ELR (cell line): ENCODE results near the gene SLC7A7.
"Not testable (repeated sequence)": the region's sequence is repeated elsewhere in the genome, so short reads cannot be mapped to it uniquely, and the experiment has no call there.

Source experiments
- DNase-seq: peaks from one replicate; pipeline ENCODE4 v3.0.0-alpha.2; 2015; ENCODE audit warnings: low read depth

SLC7A7 gene

DNA sequence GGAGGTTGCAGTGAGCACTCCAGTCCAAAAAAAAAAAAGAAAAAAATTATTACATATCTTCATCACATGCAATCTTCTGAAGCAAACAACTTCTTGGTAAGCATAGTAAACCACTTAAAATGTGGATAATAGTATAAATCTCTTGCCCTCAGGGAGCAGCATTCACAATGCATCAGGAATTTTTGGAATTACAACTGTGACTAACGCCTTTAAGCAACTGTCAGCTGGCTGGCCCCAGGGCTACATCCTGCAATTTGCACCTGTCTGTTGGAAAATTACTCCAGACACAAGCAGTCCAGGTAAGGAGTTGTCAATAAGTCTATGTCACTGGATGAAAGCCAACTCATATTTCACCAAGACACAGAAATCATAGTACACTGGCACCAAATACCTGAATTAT is 5.5 kb upstream of the SLC7A7 start:
- DNase-seq, result peak; percentile 72

DNA sequence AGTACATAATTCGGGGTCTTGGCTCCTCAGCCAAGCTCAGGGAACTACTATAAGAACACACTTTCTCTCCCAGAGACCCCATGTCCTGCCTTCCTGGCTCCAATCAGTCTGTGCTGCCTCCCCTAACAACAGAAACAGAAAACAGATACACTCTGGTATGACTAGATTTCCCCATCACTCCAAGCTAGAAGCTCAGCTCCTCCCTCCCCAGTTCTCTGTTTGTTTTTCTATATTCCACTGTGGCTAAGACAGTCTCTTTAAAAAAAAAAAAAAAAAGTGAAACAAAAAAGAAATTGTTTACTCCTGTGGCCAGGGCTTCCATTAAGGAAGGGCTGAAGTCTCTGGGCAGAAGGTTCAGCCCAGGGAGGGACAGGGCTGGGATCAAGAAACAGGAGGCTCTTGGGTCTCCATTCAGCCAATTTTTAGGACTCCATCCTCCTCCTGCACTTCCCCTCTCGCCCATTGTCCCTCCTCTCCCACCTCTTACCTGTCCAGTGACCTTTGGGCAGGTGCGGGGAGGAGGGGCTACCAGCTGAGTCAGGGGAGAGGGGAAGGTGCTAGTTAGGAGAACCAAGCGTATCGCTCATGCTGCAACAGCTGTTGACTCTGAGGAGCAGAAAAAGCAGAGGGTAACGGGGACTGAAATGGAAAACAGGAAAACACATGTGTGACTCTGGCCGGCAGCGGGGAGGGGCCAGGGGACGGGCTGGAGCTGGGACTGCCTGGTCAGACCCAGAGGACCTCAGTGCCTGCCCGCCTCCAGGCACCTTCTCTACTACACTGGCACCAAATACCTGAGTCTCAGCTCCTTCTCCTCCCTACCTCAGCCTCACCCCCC is 4.1 kb upstream of the SLC7A7 start:
- DNase-seq, result peak; percentile 54

DNA sequence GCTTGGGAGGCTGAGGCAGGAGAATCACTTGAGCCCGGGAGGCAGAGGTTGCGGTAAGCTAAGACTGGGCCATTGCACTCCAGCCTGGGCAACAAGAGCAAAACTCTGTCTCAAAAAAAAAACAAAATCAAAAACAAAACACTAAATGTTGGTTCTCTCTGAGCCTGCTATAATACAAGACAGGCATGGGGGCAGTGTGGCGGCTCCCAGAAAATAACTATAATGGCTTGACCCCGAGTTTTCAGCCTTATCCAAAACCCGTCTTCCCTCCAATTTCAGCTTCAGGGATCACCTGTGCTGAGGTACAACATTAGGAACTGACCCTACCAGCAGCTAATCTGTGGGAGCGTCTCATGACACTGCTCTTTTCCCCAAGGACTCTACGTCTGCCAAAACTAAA is 862 bp downstream of the SLC7A7 start:
- no peak for DNase-seq

DNA sequence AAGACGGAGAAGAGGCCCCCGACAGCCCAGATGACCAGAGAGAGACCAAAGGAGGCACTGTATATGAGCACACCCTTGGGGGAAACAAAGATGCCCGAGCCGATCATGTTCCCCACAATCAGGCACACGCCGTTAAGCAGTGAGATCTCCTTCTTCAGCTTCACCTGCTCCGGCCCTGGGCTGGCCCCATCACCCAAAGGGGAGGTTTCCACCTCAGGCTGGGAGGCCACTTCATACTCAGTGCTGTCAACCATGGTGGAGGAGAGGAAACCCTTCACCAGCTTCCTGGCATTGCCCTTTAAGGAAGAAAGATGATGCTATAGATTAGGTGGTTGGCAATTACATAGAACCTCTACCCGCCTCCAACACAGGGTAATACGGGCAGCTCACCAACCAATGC is 2.1 kb downstream of the SLC7A7 start:
- DNase-seq, result no peak

DNA sequence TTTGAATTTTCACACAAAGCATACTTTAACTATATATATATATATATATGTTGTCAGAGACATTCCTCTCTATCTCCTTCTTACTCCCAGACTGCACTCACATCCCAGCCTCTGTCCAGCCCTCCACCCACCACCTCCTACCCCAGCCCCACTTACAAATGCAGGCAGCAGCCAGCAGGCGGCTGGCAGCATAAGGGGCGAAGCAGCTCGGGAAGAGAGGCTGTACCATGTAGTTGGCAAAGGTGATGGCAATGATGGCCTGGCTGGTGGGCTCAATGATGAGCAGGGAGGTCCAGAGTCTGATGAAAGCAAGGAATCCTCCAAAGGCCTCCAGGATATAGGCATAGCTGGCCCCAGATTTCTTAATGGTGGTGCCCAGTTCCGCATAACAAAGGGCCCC is 2.5 kb downstream of the SLC7A7 start:
- DNase-seq, result no peak

DNA sequence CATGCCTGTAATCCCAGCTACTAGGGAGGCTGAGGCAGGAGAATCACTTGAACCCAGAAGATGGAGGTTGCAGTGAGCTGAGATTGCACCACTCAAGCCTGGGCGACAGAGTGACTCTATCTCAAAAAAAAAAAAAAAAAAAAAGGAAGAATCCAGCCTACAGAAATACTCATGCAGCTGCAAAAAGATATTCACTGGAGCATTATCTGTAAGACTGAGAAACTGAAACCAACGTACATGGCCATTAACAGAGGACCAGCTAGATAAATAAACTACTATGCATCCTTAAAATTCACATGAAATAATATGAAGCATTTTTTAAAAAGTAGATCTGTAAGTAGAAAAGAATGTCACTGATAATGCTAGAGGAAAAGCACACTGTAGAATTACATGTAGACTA is 3.5 kb downstream of the SLC7A7 start:
- no peak for DNase-seq

DNA sequence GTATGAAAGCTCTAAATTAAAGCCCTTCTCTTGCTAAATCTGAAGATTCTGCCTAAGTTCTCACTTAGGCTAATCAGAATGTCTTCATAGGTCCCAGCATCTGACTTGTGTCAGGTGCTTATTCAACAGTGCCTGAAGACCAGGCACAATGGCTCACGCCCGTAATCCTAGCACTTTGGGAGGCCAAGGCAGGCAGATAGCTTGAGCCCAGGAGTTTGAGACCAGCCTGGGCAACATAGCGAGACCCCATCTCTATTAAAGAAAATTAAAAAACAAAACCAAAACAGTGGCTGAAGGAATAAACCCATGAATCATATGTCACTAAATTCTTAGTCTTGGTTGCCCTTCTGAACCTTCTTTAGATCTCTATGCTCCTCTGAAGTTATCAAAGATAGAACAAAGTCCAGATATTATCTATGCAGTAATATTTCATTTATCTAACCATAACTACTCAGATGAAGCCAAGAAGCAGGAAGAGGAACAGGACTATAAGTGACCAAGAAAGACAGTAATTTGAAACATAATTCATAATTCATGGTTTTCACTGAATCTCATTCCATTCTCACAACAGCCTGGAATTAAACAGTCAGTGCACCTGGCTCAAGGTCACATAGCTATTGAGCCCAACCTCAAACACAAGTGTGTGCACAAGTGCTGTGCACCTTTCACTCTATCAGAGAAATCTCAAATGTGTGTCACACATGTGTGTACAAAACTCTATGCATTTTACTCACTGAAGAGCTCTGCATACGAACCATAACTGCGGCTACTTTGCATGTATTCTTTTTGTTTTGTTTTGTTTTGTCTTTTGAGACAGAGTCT is 6.6 kb downstream of the SLC7A7 start:
- no peak for DNase-seq

DNA sequence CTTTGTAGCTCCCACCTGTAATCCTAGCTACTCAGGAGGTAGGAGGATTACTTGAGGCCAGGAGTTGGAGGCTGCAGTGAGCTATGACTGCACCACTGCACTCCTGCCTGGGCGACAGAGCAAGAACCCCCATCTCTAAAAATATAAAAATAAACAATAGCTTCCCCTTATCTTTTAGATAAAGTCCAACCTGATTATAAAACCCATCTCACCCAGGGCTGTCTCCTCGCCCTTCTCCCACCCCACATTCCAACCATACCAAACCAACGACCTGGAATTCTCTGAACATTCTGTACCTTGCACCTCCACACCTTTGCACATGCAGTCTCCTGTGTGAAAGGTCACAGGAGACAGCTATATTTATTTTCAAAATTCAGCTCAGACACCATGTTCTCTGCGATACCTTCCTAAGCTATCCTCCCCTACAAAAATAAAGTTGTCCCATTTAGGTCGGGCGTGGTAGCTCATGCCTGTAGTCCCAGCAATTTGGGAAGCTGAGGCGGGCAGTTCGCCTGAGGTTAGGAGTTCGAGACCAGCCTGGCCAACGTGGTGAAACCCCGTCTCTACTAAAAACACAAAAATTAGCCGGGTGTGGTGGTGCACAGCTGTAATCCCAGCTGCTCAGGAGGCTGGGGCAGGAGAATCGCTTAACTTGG is 7.7 kb downstream of the SLC7A7 start:
- no peak for DNase-seq

DNA sequence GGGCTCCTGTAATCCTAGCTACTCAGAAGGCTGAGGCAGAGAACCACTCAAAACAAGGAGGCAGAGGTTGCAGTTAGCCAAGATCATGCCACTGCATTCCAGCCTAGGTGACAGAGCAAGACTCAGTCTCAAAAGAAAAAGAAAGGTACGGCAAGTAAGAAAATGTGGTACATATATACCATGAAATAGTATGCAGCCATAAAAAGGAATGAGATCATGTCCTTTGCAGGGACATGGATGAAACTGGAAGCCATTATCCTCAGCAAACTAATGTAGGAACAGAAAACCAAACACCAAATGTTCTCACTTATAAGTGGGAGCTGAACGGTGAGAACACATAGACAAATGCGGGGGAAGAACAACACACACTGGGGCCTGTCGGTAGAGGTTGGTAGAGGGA is 10.0 kb downstream of the SLC7A7 start:
- DNase-seq, result not testable (repeated sequence)

DNA sequence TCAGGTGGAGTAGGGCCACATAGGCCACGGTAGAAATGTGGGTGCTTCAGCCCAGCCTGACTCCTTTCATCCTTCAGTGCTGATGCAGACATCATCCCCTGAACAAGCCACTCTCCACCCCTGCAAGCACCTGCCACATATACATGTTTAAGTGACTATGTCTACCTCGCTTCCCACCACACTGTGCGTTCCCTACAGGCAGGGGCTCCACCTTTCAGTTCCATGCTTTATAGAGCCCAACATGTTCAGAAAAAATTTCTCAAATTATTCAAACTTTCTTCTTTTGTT is 11.6 kb downstream of the SLC7A7 start:
- no peak for DNase-seq

DNA sequence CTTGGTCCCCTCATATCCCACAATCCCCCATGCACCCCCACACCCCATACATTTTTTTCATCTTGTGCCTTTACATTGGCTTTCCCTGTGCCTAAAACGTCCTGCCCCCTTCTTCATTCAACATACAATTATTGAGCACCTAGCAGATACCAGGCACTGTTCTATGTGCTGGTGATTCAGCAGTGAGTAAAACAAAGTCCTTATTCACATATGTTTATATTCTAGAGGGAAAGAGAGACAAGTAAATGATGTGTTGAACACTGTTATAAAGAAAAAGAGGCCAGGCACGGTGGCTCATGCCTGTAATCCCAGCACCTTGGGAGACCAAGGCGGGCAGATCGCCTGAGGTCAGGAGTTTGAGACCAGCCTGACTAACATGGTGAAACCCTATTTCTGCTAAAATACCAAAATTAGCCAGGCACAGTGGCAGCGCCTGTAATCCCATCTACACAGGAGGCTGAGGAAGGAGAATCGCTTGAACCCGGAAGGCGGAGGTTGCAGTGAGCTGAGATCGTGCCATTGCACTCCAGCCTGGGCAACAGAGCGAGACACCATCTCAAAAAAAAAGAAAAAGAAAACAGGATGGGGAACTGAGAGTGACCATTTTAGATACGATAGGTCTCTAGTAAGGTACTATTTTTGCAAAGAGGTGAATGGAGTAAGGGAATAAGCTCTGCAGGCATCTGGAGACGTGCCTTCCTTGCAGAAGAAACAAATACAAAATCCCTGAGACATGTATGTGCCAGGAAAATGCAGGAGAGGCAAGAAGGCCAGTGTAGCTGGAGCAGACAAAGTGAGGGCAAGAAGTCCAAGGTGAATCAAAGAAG is 12.2 kb downstream of the SLC7A7 start:
- DNase-seq, result peak; percentile 26

DNA sequence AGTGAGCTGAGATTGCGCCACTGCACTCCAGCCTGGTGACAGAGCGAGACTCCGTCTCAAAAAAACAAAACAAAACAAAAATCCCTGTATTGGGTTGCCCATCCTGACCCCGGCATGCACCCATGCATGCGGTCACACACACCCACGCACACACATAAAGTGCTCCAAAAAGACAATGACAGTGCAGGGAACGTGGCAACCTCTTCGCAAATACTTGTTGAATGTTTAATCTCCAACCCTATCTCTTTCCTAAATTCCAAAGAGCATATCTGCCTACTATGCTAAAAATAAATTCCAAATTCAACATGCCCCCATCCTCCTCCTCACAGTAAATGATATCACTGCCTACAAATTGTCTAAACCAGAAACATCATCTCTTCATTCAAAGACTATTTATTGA is 13.5 kb downstream of the SLC7A7 start:
- no peak for DNase-seq

DNA sequence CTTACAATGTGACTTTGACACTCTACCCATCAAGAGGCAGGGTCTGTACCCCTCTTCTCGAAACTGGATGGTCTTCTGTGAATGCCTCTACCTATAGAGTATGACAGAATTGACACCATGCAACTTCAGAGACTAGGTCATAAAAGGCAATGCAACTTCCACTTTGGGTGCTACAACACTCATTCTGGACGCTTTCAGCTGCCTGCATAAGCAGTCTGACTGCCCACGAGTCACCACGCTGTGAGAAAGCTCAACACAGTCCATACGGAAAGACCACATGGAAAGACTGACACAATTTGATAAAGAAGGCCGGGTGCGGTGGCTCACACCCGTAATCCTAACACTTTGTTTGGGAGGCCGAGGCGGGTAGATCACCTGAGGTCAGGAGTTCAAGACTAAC is 14.9 kb downstream of the SLC7A7 start:
- no peak for DNase-seq

DNA sequence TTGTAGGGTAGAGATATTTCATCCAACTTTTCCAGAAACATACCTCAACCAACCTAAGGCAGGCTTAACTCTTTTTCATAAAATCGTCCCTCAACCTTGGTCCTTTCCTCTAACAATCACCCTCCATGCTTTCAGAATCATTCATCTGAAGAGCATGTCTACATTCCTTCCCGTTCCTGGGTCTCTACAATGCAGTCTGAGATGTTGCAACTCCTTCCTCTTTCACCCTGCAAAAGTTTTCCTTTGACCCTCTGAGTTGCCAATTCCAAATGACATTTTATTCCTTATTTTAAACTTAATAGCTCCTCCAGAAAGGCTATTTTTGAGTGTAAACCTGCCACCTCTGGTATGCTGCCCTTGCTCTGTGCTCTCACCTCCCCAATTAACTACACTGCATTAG is 16.7 kb downstream of the SLC7A7 start:
- DNase-seq, result no peak

DNA sequence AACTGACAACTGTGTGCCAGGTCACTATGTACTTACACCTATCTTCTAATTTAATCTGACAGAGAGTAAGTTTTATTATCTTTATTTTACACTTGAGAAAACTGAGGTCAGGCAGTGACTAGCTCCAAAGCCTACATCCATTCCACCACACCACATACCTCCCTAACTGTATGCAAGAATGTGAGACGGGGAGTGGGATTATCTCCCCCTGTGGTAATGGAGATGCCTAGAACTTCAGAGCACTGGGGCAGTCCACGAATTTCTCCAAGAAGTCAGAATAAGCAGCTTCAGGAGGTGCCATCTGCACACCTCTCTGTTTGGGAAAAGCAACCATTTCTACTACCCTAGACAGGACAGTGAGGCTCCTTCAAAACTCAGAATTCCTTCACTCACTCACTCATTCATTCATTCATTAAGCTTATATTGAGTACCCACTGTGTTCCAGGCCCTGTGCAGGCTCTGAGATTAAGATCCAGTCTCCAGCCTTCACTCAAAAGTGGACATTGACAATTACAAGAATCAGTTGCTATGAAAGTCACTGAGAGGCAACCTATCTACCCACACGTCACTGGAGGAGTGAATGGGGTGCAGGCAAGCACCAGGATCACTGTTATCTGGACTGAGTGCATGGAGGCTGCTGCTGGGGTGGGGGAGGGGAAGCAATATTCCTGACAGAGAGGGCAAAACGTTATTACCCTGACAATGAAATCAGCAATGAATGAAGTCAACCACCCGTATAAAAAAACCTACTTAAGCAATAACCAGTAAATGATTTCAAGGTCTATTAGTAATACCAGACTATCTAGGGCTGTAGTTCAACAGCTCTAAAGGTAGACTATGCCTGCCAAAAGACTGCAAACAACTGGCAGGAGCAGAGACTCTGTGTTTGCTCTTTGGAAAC is 18.0 kb downstream of the SLC7A7 start:
- no peak for DNase-seq

DNA sequence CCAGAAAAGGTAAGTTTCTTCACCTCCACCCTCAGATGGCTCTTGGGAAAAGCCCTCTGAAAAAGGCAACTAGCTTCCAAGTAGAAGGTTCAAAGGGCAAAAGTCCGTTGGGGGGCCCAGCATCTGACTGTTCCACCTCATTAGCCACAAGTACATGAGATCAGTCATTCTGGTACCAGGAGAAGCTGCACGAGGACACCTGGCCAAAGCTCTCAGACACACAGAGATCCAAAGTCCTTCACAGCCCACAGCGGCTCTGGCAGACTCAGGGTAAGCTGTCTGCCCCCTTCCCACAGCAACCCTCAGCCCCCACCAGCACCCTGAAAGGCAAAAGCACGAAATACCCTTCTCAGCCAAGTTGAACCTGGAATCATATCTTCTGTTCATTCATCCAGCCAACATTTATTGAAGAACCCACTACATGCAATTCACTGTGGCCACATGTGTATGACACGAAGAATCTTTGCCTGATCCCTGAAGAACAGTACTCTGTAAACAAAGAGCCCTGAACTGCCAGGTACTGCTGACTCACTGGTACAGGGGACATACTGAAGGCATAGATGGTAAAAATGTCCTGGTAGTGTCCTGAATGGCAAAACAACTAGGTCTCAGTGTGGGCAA is 19.0 kb downstream of the SLC7A7 start:
- DNase-seq, result no peak

DNA sequence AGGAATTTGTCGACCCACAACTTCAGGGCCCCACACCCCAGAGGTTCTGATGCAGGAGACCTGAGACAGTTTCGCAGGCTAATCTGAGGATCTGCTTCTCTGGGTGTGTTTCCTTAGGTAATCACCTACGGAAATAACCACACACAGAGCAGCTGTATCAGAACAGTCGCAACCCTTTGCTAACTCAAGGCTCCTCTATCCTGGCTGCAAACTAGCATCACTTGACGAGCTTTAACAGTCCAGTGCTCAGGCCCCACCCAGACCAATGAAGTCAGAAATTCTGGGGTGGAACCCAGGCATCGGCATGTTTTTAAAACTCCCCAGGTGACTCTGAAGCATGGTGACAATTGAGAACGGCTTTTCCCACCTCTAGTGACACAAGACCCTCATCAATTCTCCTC is 20.7 kb downstream of the SLC7A7 start:
- DNase-seq, result no peak

DNA sequence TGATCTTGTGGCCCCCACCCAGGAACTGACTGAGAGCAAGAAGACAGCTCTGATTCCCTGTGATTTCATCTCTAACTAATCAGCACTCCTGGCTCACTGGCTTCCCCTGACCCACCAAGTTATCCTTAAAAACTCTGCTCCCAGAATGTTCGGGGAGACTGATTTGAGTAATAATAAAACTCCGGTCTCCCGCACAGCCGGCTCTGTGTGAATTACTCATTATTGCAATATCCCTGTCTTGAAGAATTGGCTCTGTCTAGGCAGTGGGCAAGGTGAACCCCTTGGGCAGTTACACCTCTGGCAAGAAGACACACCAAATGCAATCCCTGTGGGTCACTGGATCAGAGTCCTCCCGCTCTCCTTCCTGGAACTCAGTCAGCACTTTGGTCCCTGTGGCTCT is 21.3 kb downstream of the SLC7A7 start:
- no peak for DNase-seq

DNA sequence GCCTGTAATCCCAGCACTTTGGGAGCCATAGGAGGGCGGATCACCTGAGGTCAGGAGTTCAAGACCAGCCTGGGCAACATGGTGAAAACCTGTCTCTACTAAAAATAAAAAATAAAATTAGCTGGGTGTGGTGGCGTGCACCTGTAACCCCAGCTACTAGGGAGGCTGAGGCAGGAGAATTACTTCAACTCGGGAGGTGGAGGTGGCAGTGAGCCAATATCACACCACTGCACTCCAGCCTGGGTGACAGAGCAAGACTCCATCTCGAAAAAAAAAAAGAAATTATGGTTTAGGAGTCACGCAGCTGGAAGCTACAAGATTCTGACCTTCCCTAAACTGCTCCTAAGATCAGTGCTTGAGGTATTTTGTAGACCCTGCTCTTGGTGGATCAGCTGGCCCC is 21.7 kb downstream of the SLC7A7 start:
- DNase-seq, result not testable (repeated sequence)

DNA sequence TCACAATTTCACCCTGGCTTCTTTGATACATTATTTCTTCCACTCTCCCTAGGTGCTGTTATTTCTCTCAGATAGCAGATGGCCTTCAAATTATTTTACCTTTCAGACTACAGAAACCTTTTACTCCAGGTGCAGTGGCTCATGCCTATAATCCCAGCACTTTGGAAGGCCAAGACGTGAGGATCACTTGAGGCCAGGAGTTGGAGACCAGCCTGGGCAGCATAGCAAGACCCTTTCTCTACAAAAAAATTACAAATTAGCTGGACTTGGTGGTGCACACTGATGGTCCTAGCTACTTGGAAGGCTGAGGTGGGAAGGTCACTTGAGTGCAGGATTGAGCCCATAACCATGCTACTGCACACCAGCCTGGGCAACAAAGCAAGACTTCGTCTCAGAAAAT is 23.1 kb downstream of the SLC7A7 start:
- DNase-seq, result no peak

DNA sequence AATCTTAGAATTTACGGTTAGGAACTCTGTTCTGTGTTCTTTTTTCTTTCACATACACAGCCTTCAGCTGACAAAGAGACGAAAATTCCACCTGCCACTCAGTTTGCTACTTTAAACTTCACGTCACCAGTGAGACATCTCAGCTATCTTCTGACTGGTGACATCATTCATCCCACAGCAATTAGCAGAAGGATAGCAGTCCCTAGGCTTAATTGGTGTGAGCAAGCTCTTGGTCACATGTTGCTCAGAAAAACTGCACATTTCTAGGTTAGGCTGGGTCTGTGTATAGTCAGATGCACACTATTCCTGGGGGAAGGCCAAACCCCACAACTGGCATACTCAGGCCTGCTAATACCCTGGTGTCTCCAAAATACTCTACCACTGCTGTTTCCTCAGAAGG is 23.9 kb downstream of the SLC7A7 start:
- DNase-seq, result peak; percentile 67
